ENCODE results near the gene CCDC33. TPM values are rescaled to one million over a fixed set of nuclear protein-coding genes. Genes with fewer than 3 reads are reported as not detected.
"Not testable (repeated sequence)": the region's sequence is repeated elsewhere in the genome, so short reads cannot be mapped to it uniquely, and the experiment has no call there.

CCDC33 gene
- polyA plus RNA-seq, 1 experiment = not detected

GRCh38 chr15:74352393-74352910 is 116.3 kb downstream of the CCDC33 start:
- no peak for DNase-seq (ENCODE audit: low read depth, low spot score)
- Histone ChIP-seq H3K27me3 (ENCODE audit: control insufficient read depth, insufficient read depth, low read length) (peaks cover 39% of the 10 kb centered on the region), H3K27ac (ENCODE audit: low read depth, low read length) (no peak overlapping the region), H3K9me3 (ENCODE audit: control insufficient read depth, insufficient read depth, low read length) (peaks cover 3% of the 10 kb centered on the region; the same call in 1 of the 2 replicates), H3K4me3 (ENCODE audit: low read depth, low read length) (no peak overlapping the region)
- POLR2A ChIA-PET = no interaction called here
- TF ChIP-seq, protein P1, sequence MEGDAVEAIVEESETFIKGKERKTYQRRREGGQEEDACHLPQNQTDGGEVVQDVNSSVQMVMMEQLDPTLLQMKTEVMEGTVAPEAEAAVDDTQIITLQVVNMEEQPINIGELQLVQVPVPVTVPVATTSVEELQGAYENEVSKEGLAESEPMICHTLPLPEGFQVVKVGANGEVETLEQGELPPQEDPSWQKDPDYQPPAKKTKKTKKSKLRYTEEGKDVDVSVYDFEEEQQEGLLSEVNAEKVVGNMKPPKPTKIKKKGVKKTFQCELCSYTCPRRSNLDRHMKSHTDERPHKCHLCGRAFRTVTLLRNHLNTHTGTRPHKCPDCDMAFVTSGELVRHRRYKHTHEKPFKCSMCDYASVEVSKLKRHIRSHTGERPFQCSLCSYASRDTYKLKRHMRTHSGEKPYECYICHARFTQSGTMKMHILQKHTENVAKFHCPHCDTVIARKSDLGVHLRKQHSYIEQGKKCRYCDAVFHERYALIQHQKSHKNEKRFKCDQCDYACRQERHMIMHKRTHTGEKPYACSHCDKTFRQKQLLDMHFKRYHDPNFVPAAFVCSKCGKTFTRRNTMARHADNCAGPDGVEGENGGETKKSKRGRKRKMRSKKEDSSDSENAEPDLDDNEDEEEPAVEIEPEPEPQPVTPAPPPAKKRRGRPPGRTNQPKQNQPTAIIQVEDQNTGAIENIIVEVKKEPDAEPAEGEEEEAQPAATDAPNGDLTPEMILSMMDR (IDR thresholded peaks at IDR 0.05; ENCODE audit: low read depth, low read length) = no peak
- CTCF ChIA-PET = no interaction called here

GRCh38 chr15:74353992-74354391 is 117.9 kb downstream of the CCDC33 start:
- CTCF ChIA-PET; DNase-seq (ENCODE audit: low read depth, low spot score); H3K27ac ChIP-seq (ENCODE audit: low read depth, low read length); H3K4me3 ChIP-seq (ENCODE audit: low read depth, low read length); H3K9me3 ChIP-seq (ENCODE audit: control insufficient read depth, insufficient read depth, low read length); POLR2A ChIA-PET: not testable (repeated sequence)
- H3K27me3 ChIP-seq (ENCODE audit: control insufficient read depth, insufficient read depth, low read length) = peaks cover 37% of the 10 kb centered on the region

DNA sequence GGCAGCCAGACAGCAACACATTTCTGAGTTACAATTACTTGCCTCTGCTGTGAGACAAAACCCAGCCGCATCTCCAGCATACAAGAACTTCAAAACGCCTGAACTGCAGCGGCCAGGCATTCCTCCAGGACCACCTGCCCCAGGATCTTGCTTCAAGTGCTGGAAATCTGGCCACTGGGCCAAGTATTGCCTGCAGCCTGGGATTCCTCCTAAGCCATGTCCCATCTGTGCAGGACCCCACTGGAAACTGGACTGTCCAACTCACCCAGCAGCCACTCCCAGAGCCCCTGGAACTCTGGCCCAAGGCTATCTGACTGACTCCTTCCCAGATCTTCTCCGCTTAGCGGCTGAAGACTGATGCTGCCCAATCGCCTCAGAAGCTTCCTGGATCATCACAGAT is 119.9 kb downstream of the CCDC33 start:
- H3K27ac ChIP-seq (ENCODE audit: low read depth, low read length); H3K4me3 ChIP-seq (ENCODE audit: low read depth, low read length); DNase-seq (ENCODE audit: low read depth, low spot score); POLR2A ChIA-PET; H3K9me3 ChIP-seq (ENCODE audit: control insufficient read depth, insufficient read depth, low read length); CTCF ChIA-PET: not testable (repeated sequence)
- peaks cover 28% of the 10 kb centered on the region for H3K27me3 ChIP-seq (ENCODE audit: control insufficient read depth, insufficient read depth, low read length)

DNA sequence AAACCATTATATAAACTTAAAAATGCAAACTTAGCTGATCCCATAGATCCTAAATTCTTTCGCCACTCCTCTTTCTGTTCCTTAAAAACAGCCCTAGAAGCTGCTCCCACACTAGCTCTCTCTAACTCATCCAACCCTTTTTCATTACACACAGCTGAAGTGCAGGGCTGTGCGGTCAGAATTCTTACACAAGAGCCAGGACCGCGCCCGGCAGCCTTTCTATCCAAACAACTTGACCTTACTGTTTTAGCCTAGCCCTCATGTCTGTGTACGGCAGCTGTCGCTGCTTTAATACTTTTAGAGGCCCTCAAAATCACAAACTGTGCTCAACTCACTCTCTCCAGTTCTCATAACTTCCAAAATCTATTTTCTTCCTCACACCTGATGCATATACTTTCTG is 121.4 kb downstream of the CCDC33 start:
- DNase-seq (ENCODE audit: low read depth, low spot score); H3K9me3 ChIP-seq (ENCODE audit: control insufficient read depth, insufficient read depth, low read length); H3K4me3 ChIP-seq (ENCODE audit: low read depth, low read length); CTCF ChIA-PET; POLR2A ChIA-PET; H3K27ac ChIP-seq (ENCODE audit: low read depth, low read length): not testable (repeated sequence)
- H3K27me3 ChIP-seq (ENCODE audit: control insufficient read depth, insufficient read depth, low read length) = peaks cover 22% of the 10 kb centered on the region

- H3K4me3 ChIP-seq (ENCODE audit: low read depth, low read length); H3K27ac ChIP-seq (ENCODE audit: low read depth, low read length); CTCF ChIA-PET: not testable (repeated sequence)
These were observed 123.2 kb downstream of the CCDC33 start for GRCh38 chr15:74359376-74359775.

GRCh38 chr15:74360855-74361254 is 124.7 kb downstream of the CCDC33 start:
- POLR2A ChIA-PET; DNase-seq (ENCODE audit: low read depth, low spot score); H3K4me3 ChIP-seq (ENCODE audit: low read depth, low read length); H3K9me3 ChIP-seq (ENCODE audit: control insufficient read depth, insufficient read depth, low read length); H3K27ac ChIP-seq (ENCODE audit: low read depth, low read length): not testable (repeated sequence)
- H3K27me3 ChIP-seq (ENCODE audit: control insufficient read depth, insufficient read depth, low read length) = peaks cover 14% of the 10 kb centered on the region
- CTCF ChIA-PET = interaction anchor here (2.6 kb wide), 1 partner anchor 12 kb away, joined by 9 read pairs; no protein-coding TSS in a partner anchor

More at GRCh38 chr15:74359376-74359775, 123.2 kb downstream of the CCDC33 start:
- POLR2A ChIA-PET; H3K9me3 ChIP-seq (ENCODE audit: control insufficient read depth, insufficient read depth, low read length); DNase-seq (ENCODE audit: low read depth, low spot score): not testable (repeated sequence)
- H3K27me3 ChIP-seq (ENCODE audit: control insufficient read depth, insufficient read depth, low read length) = peaks cover 18% of the 10 kb centered on the region

DNA sequence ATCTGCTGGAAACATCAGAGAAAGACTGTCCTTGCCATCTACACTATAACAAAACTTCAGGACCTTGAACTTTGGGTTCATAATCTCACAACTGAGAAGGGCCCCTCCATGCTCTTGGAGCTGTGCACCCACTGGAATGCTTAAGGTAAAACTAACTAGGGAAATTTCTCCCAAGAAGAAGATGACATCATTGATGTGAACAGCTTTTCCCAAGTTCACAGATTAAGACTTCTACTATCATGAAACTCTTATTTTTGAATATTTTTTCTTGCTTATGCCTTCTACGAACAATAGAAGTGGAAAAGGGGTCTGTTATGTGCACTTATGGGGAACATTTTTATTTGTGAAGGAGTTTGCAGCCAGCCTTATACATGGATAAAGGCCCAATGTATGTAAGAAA is 126.4 kb downstream of the CCDC33 start:
- H3K4me3 ChIP-seq (ENCODE audit: low read depth, low read length) = no peak overlapping the region
- ChIA-PET POLR2A (no interaction called here), CTCF (interaction anchor here (1.1 to 2.6 kb wide), 4 partner anchors 10 to 309 kb away, joined by 4 to 9 read pairs (median 5); no protein-coding TSS in a partner anchor)
- no peak overlapping the region for H3K27ac ChIP-seq (ENCODE audit: low read depth, low read length)
- no peaks in the 10 kb centered on the region for H3K9me3 ChIP-seq (ENCODE audit: control insufficient read depth, insufficient read depth, low read length)
- DNase-seq (ENCODE audit: low read depth, low spot score) = no peak
- TF ChIP-seq, protein P1 (IDR thresholded peaks at IDR 0.05; ENCODE audit: low read depth, low read length) = no peak
- peaks cover 14% of the 10 kb centered on the region for H3K27me3 ChIP-seq (ENCODE audit: control insufficient read depth, insufficient read depth, low read length)

Data from AG04450 (cell line).